DND-41 (cell line): ENCODE measurements around the gene AKAP6.

Experiments used
- ATAC-seq: fragments of 200-7000 bp; cut with Tn5 transposase; 3 replicates; pipeline ENCODE4 v1.9.1; 2021; ENCODE audit warnings: low read depth; ENCODE audit not compliant: insufficient read depth
- DNase-seq: peaks from one replicate; pipeline ENCODE4 v3.0.0-alpha.2; 2020
- H2AFZ ChIP-seq: 2 replicates; pipeline ENCODE4 v1.6.0; 2012; ENCODE audit warnings: low read depth, low read length
- H3K27ac ChIP-seq: 2 replicates; pipeline ENCODE4 v1.5.1; 2012; ENCODE audit warnings: low read length, inconsistent platforms
- H3K27me3 ChIP-seq: fragments of 200-600 bp; sonication (generic); 2 replicates; pipeline ENCODE4 v1.6.0; 2012; ENCODE audit warnings: low read length, mild to moderate bottlenecking, inconsistent platforms; ENCODE audit not compliant: insufficient read depth, poor library complexity
- H3K36me3 ChIP-seq: 2 replicates; pipeline ENCODE4 v1.5.1; 2012; ENCODE audit warnings: low read length, inconsistent platforms; ENCODE audit not compliant: insufficient read depth
- H3K4me1 ChIP-seq: 2 replicates; pipeline ENCODE4 v1.5.1; 2012; ENCODE audit warnings: mild to moderate bottlenecking, low read length; ENCODE audit not compliant: insufficient read depth
- H3K4me2 ChIP-seq: 2 replicates; pipeline ENCODE4 v1.6.0; 2012; ENCODE audit warnings: mild to moderate bottlenecking, moderate library complexity, low read length, inconsistent platforms; ENCODE audit not compliant: insufficient read depth
- H3K4me3 ChIP-seq, 2 experiments: fragments of 200-600 bp in 1 of 2; shearing (Covaris generic) in 1 of 2; 2 replicates each; pipeline ENCODE4 v1.5.1; 2012 to 2016; ENCODE audit warnings: inconsistent platforms in 2 of 2, low read length in 2 of 2, mild to moderate bottlenecking in 2 of 2, low read depth in 1 of 2, moderate library complexity in 1 of 2
- H3K79me2 ChIP-seq: 2 replicates; pipeline ENCODE4 v1.6.0; 2012; ENCODE audit warnings: low read length, inconsistent platforms; ENCODE audit not compliant: insufficient read depth
- H3K9ac ChIP-seq: 2 replicates; pipeline ENCODE4 v1.6.0; 2012; ENCODE audit warnings: low read depth, mild to moderate bottlenecking, inconsistent platforms, low read length, moderate library complexity
- H3K9me3 ChIP-seq: 2 replicates; pipeline ENCODE4 v1.5.1; 2012; ENCODE audit warnings: low read length, moderate library complexity, mild to moderate bottlenecking, inconsistent platforms; ENCODE audit not compliant: insufficient read depth, severe bottlenecking
- H4K20me1 ChIP-seq: 2 replicates; pipeline ENCODE4 v1.6.0; 2012; ENCODE audit warnings: low read length; ENCODE audit not compliant: insufficient read depth
- EZH2 ChIP-seq: IDR thresholded peaks from 3 replicates; pipeline ENCODE4 v1.6.1; 2012; ENCODE audit warnings: borderline replicate concordance, low read depth, mild to moderate bottlenecking, moderate library complexity, low read length, inconsistent platforms; ENCODE audit not compliant: severe bottlenecking
- TF ChIP-seq, protein P1 (sequence below): IDR thresholded peaks from 2 replicates; pipeline ENCODE4 v1.5.1; 2012; ENCODE audit warnings: borderline replicate concordance, low read length, moderate library complexity, mild to moderate bottlenecking; ENCODE audit not compliant: poor library complexity, severe bottlenecking; ENCODE audit errors: extremely low read depth

AKAP6 gene

GRCh38 chr14:32450919-32451675 is 122.0 kb downstream of the AKAP6 start:
- no peaks in the 10 kb centered on the region for H3K79me2 ChIP-seq
- no peak for TF ChIP-seq EZH2
- TF ChIP-seq, protein P1, sequence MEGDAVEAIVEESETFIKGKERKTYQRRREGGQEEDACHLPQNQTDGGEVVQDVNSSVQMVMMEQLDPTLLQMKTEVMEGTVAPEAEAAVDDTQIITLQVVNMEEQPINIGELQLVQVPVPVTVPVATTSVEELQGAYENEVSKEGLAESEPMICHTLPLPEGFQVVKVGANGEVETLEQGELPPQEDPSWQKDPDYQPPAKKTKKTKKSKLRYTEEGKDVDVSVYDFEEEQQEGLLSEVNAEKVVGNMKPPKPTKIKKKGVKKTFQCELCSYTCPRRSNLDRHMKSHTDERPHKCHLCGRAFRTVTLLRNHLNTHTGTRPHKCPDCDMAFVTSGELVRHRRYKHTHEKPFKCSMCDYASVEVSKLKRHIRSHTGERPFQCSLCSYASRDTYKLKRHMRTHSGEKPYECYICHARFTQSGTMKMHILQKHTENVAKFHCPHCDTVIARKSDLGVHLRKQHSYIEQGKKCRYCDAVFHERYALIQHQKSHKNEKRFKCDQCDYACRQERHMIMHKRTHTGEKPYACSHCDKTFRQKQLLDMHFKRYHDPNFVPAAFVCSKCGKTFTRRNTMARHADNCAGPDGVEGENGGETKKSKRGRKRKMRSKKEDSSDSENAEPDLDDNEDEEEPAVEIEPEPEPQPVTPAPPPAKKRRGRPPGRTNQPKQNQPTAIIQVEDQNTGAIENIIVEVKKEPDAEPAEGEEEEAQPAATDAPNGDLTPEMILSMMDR = no peak
- H2AFZ ChIP-seq = no peak overlapping the region
- no peaks in the 10 kb centered on the region for H3K9me3 ChIP-seq
- H3K9ac ChIP-seq = no peak overlapping the region
- no peaks in the 10 kb centered on the region for H3K4me1 ChIP-seq
- no peaks in the 10 kb centered on the region for H3K36me3 ChIP-seq
- no peak overlapping the region for H3K4me3 ChIP-seq
- no peak overlapping the region for H3K27ac ChIP-seq
- DNase-seq = no peak
- no peak for ATAC-seq
- no peak overlapping the region for H3K4me2 ChIP-seq
- H4K20me1 ChIP-seq = no peaks in the 10 kb centered on the region
- no peaks in the 10 kb centered on the region for H3K27me3 ChIP-seq

GRCh38 chr14:32453857-32454810 is 125.0 kb downstream of the AKAP6 start:
- Histone ChIP-seq H3K4me2 (no peak overlapping the region), H3K9me3 (no peaks in the 10 kb centered on the region), H2AFZ (no peak overlapping the region), H3K36me3 (no peaks in the 10 kb centered on the region), H3K79me2 (no peaks in the 10 kb centered on the region), H3K4me1 (no peaks in the 10 kb centered on the region), H4K20me1 (no peaks in the 10 kb centered on the region), H3K27me3 (no peaks in the 10 kb centered on the region), H3K9ac (no peak overlapping the region), H3K27ac (no peak overlapping the region), H3K4me3 (no peak overlapping the region)
- DNase-seq = no peak
- no peak for TF ChIP-seq EZH2
- TF ChIP-seq, protein P1 = no peak
- ATAC-seq = no peak

- no peaks in the 10 kb centered on the region for H3K79me2 ChIP-seq
- H3K9ac ChIP-seq = no peak overlapping the region
- H3K4me2 ChIP-seq = no peak overlapping the region
- H3K4me1 ChIP-seq = no peaks in the 10 kb centered on the region
- no peaks in the 10 kb centered on the region for H4K20me1 ChIP-seq
- no peak for DNase-seq
- no peak overlapping the region for H3K27ac ChIP-seq
- TF ChIP-seq, protein P1 = no peak
- TF ChIP-seq EZH2 = no peak
- H3K4me3 ChIP-seq = no peak overlapping the region
- H2AFZ ChIP-seq = no peak overlapping the region
- no peaks in the 10 kb centered on the region for H3K27me3 ChIP-seq
- H3K36me3 ChIP-seq = no peaks in the 10 kb centered on the region
- no peaks in the 10 kb centered on the region for H3K9me3 ChIP-seq
- ATAC-seq = no peak
These were observed 128.3 kb downstream of the AKAP6 start for GRCh38 chr14:32457213-32457920.
